Measurements from ENCODE around the gene COL27A1. TPM values are rescaled to one million over a fixed set of nuclear protein-coding genes. Genes with fewer than 3 reads are reported as not detected.

The COL27A1 gene
- total RNA-seq, 3 donors from 2014 or later = 1.4 to 2.8 (median 1.7) TPM

DNA sequence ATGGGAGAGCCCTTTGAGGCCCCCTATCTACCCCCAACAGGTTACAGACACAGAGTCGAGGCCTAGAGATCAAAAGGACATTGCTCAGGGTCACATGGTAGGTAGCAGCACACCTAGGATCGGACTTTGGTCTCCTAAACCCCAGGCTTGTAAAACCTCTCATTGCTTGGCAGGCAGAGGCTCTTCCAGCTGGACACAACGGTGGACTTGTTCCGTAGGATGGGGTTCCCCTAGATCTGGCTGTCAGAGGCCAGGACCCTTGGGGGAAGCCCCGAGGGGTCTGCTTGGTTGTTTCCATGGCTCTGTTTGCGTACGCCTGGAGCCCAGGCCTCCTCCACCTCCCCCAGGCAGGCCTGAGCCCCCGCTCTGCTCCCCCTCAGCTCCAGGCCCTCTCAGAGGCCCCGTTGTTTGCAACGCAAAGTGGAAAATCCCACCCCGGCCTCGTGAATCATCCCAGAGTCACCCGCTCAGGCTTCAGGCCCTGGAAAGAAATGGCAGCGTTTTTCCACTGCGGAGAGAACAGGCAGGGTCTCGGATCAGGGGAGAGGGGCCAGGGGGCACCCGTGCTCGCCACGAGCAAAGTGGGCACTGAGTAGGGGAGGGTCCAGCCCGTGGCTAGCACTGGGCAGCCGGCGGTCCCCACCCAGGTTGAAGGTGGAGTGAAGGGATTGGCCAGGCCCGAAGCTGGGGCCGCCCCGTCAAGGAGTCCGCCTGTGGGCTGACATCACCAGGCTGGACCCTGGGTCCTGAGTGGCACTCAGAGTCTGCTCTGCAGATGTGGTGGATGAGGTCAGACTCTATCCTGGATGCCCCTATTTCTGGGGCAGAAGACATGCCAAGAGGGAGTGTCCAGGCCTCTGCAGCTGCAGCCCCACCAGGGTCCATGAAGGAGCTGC is 19.8 kb downstream of the COL27A1 start:
- H3K4me3 Mint-ChIP-seq = no peak overlapping the region
- H3K4me1 Mint-ChIP-seq (ENCODE audit: low read depth) = no peaks in the 10 kb centered on the region
- no peaks in the 10 kb centered on the region for H3K27me3 Mint-ChIP-seq (ENCODE audit: low read depth)
- H3K36me3 Mint-ChIP-seq (ENCODE audit: insufficient read depth) = no peaks in the 10 kb centered on the region
- H3K9me3 Mint-ChIP-seq = no peaks in the 10 kb centered on the region
- no peak for DNase-seq
- ATAC-seq = no peak

DNA sequence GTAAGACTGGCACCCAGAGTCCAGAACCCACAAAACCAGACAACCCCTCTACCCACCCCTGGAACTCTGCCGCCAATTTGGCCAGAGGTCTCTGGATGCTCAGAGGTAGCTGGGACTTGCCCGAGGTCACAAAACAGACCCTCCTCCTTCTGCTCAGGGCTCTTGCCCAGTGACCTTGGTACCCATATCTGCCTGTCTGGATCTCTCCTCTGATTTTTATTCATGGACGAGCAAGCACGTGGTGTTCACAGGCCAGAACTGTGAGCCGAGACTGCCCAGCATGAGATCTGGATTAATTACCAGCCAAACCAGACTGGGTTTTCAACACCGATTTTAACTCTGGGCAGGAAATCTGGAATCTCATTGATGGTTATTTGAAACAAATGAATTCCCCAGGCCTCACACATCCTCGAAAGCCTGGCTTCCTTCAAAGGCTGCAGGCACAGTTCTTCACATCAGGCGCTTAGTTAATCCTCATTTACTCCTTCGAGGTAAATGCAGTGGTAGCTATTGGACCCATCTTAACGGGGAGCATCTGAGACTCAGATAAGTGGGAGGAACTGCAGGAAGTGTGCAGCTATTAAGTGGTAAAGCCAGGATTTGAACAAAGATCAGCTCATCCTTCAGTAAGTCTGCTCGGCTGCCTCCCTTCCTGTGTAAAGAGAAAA is 21.4 kb downstream of the COL27A1 start:
- H3K27me3 Mint-ChIP-seq (ENCODE audit: low read depth) = peaks cover 2% of the 10 kb centered on the region
- no peaks in the 10 kb centered on the region for H3K9me3 Mint-ChIP-seq
- DNase-seq (no peak), ATAC-seq (no peak)
- no peaks in the 10 kb centered on the region for H3K36me3 Mint-ChIP-seq (ENCODE audit: insufficient read depth)
- no peak overlapping the region for H3K4me3 Mint-ChIP-seq
- no peaks in the 10 kb centered on the region for H3K4me1 Mint-ChIP-seq (ENCODE audit: low read depth)

DNA sequence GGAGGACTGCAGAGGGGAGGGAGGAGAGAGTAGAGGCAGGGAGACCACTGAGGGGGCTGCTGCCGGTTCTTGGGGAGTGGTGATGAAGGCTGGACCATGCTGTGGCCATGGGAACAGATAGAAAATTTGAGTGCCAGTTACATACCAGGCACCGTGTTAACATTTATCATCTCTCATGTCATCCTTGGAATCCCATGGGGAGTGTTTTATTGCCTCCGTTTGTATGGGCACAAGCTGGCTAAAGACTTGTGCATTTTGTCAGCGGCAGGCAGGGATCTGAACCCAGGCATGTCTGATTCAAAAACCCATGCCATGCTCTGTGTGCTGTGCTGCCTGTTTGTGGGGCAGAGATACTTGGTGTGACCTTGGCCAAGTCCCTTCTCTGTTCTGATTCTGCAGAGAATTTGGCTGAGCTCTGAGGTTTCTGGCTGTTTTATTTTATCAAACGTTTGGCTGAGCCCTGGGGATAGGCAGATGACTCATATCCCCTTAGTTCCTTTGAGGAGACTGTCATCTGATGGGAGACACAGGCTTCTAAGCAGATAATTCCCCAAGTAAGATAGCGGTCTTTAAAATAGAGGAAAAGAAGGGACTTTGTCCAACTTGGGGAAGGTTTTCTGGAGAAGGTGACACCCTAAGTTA is 22.2 kb downstream of the COL27A1 start:
- ATAC-seq = no peak
- H3K36me3 Mint-ChIP-seq (ENCODE audit: insufficient read depth) = no peaks in the 10 kb centered on the region
- no peaks in the 10 kb centered on the region for H3K9me3 Mint-ChIP-seq
- no peak overlapping the region for H3K4me3 Mint-ChIP-seq
- no peak for DNase-seq
- H3K27me3 Mint-ChIP-seq (ENCODE audit: low read depth) = peaks cover 2% of the 10 kb centered on the region
- H3K4me1 Mint-ChIP-seq (ENCODE audit: low read depth) = no peaks in the 10 kb centered on the region

DNA sequence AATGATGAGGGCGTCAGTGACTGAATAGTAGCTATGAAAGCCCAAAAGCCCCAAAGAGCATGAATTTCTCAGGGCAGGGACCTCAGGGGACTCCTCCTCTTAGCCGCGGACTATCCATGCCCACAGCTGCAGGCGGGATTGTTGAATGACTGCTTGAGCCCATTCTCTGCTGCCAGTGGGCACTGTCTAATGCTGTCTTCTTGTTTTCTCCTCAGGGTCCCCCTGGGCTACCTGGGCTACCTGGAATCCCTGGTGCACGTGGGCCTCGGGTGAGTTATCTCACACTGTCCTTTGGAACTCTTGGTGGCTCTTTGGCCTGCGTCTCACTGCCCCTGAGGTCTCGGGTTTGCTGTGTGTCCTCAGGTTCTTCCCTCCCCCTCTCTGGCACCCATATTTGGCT is 22.7 kb downstream of the COL27A1 start:
- Mint-ChIP-seq H3K4me1 (ENCODE audit: low read depth) (no peaks in the 10 kb centered on the region), H3K36me3 (ENCODE audit: insufficient read depth) (no peaks in the 10 kb centered on the region), H3K4me3 (no peak overlapping the region), H3K27me3 (ENCODE audit: low read depth) (peaks cover 2% of the 10 kb centered on the region), H3K9me3 (no peaks in the 10 kb centered on the region)
- no peak for DNase-seq
- no peak for ATAC-seq

- Mint-ChIP-seq H3K9me3 (no peaks in the 10 kb centered on the region), H3K4me1 (ENCODE audit: low read depth) (no peaks in the 10 kb centered on the region), H3K4me3 (no peak overlapping the region), H3K27me3 (ENCODE audit: low read depth) (peaks cover 2% of the 10 kb centered on the region), H3K36me3 (ENCODE audit: insufficient read depth) (no peaks in the 10 kb centered on the region)
- no peak for DNase-seq
- no peak for ATAC-seq
Observed at GRCh38 chr9:114178756-114179450, 23.6 kb downstream of the COL27A1 start.

DNA sequence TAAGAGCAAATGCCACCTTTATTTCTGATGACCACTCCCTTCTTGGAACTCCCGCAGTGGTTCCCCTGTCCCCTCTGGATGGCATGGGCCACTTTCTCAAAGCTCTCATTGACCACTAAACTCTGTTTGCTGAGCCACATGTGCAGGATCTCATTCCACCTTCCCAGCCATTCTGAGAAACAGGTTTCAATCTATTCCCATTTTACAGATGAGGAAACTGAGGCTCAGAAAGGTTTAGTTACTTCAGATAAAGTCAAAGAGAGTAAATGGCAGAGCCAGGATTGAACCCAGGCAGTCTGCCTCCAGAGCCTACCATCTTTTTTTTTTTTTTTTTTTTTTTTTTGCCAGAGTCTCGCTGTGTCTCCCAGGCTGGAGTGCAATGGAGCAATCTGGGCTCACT is 24.2 kb downstream of the COL27A1 start:
- H3K9me3 Mint-ChIP-seq = no peaks in the 10 kb centered on the region
- H3K4me3 Mint-ChIP-seq = no peak overlapping the region
- H3K27me3 Mint-ChIP-seq (ENCODE audit: low read depth) = peaks cover 2% of the 10 kb centered on the region
- ATAC-seq (no peak), DNase-seq (no peak)
- no peaks in the 10 kb centered on the region for H3K36me3 Mint-ChIP-seq (ENCODE audit: insufficient read depth)
- no peaks in the 10 kb centered on the region for H3K4me1 Mint-ChIP-seq (ENCODE audit: low read depth)

GRCh38 chr9:114180696-114181606 is 25.6 kb downstream of the COL27A1 start:
- H3K9me3 Mint-ChIP-seq = no peaks in the 10 kb centered on the region
- DNase-seq (no peak), ATAC-seq (no peak)
- no peaks in the 10 kb centered on the region for H3K4me1 Mint-ChIP-seq (ENCODE audit: low read depth)
- no peak overlapping the region for H3K4me3 Mint-ChIP-seq
- peaks cover 2% of the 10 kb centered on the region for H3K27me3 Mint-ChIP-seq (ENCODE audit: low read depth)
- H3K36me3 Mint-ChIP-seq (ENCODE audit: insufficient read depth) = no peaks in the 10 kb centered on the region

- ATAC-seq = no peak
- H3K36me3 Mint-ChIP-seq (ENCODE audit: insufficient read depth) = no peaks in the 10 kb centered on the region
- no peak for DNase-seq
- H3K27me3 Mint-ChIP-seq (ENCODE audit: low read depth) = peaks cover 2% of the 10 kb centered on the region
- no peak overlapping the region for H3K4me3 Mint-ChIP-seq
- no peaks in the 10 kb centered on the region for H3K4me1 Mint-ChIP-seq (ENCODE audit: low read depth)
- H3K9me3 Mint-ChIP-seq = no peaks in the 10 kb centered on the region
Observed at GRCh38 chr9:114181607-114182409, 26.5 kb downstream of the COL27A1 start.

- Mint-ChIP-seq H3K27me3 (ENCODE audit: low read depth) (peaks cover 2% of the 10 kb centered on the region), H3K9me3 (no peaks in the 10 kb centered on the region), H3K4me1 (ENCODE audit: low read depth) (no peaks in the 10 kb centered on the region)
Observed at GRCh38 chr9:114183006-114183405, 27.7 kb downstream of the COL27A1 start.

GRCh38 chr9:114184071-114184470 is 28.7 kb downstream of the COL27A1 start:
- Mint-ChIP-seq H3K9me3 (peaks cover 4% of the 10 kb centered on the region), H3K36me3 (ENCODE audit: insufficient read depth) (no peaks in the 10 kb centered on the region), H3K4me1 (ENCODE audit: low read depth) (no peaks in the 10 kb centered on the region), H3K4me3 (no peak overlapping the region), H3K27me3 (ENCODE audit: low read depth) (peaks cover 2% of the 10 kb centered on the region)
- DNase-seq = no peak
- ATAC-seq = no peak

More at GRCh38 chr9:114183006-114183405, 27.7 kb downstream of the COL27A1 start:
- Mint-ChIP-seq H3K36me3 (ENCODE audit: insufficient read depth) (no peaks in the 10 kb centered on the region), H3K4me3 (no peak overlapping the region)
- DNase-seq = no peak
- no peak for ATAC-seq

DNA sequence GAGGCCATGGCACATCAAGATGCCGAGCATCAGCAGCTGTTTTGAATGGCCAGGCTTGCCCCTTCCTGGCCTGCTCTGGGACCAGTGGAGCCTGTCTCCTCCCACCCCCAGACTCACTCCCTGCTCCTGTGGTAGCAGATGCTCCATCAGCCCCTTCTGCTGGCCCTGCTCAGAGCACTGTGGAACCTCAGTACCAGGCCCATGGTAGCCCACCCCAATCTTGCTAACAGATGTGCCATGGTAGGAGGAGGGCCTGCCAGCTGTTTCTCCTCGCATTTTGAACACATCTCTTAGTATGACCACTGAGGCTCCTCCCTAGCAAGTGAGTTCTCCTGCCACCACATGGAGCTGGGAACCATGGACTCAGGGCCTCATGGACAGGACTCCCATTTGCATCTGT is 29.5 kb downstream of the COL27A1 start:
- Mint-ChIP-seq H3K36me3 (ENCODE audit: insufficient read depth) (no peaks in the 10 kb centered on the region), H3K4me1 (ENCODE audit: low read depth) (no peaks in the 10 kb centered on the region), H3K27me3 (ENCODE audit: low read depth) (peaks cover 2% of the 10 kb centered on the region), H3K4me3 (no peak overlapping the region), H3K9me3 (peaks cover 7% of the 10 kb centered on the region)
- ATAC-seq = no peak
- DNase-seq = no peak

DNA sequence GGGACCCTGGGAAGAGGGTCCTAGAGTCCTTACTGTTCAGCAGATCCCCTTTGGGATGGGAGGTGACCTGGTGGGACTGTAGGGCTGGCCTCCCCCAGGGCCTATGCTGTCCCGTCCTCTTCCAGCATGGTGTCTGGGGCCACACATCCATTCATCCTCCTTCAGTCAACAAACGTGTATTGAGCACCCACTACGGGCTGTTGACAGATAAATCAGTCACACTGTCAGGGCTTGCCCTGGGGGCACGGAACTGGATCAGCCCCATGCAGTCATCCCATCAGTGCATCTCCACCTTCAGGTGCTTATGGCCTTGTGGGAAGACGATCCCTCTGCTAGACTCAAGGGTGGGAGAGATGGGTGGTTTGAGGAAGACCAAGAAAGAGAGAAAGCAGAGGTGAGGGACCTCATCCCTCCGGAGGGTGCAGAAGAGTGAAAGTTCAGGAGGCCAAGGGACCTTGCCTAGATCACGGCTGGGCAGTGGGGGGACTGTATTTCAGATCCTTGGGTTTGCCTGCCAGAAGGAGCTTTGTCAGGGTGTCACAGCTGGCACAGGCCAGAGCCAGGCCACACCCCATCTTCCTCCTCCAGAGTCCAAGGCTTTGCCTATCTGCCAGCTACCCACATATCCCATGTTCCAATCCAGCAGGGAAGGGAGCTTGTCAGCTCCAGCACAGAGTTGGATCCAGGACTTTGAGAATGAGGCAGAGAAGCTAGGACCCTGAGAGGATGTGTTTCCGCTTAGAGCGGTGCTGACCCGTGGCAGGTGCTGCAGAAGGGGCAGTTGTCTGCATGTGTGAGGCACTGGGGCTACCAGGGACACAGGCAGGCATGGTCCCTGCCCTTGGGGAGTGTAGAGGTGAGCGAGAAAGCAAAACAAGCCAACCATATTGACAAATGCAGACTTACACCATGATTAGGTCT is 30.5 kb downstream of the COL27A1 start:
- no peaks in the 10 kb centered on the region for H3K36me3 Mint-ChIP-seq (ENCODE audit: insufficient read depth)
- no peak overlapping the region for H3K4me3 Mint-ChIP-seq
- DNase-seq (no peak), ATAC-seq (no peak)
- H3K4me1 Mint-ChIP-seq (ENCODE audit: low read depth) = no peaks in the 10 kb centered on the region
- peaks cover 13% of the 10 kb centered on the region for H3K9me3 Mint-ChIP-seq
- H3K27me3 Mint-ChIP-seq (ENCODE audit: low read depth) = peaks cover 2% of the 10 kb centered on the region

Measured in activated T-cell treated with anti-CD3 and anti-CD28 coated beads, Interleukin-2, amount 50 U/mL, for 4 hours (primary cell).